NCI-H510A treated with DMSO at 0.1 percent for 48 hours (cell line): Measurements from ENCODE around the gene DGCR6L.
"Not testable (repeated sequence)": the region's sequence is repeated elsewhere in the genome, so short reads cannot be mapped to it uniquely, and the experiment has no call there.

Source experiments
- DNase-seq: peaks from one replicate; lab custom pipeline; 2025; lab: John Stamatoyannopoulos, UW

Gene DGCR6L

GRCh38 chr22:20325996-20326395 lies 6.1 kb upstream of the DGCR6L start:
- DNase-seq = not testable (repeated sequence)

- DNase-seq = no peak
Observed at GRCh38 chr22:20324139-20324516, 4.3 kb upstream of the DGCR6L start.

- DNase-seq = not testable (repeated sequence)
Observed at GRCh38 chr22:20321552-20322211, 1.8 kb upstream of the DGCR6L start.

DNA sequence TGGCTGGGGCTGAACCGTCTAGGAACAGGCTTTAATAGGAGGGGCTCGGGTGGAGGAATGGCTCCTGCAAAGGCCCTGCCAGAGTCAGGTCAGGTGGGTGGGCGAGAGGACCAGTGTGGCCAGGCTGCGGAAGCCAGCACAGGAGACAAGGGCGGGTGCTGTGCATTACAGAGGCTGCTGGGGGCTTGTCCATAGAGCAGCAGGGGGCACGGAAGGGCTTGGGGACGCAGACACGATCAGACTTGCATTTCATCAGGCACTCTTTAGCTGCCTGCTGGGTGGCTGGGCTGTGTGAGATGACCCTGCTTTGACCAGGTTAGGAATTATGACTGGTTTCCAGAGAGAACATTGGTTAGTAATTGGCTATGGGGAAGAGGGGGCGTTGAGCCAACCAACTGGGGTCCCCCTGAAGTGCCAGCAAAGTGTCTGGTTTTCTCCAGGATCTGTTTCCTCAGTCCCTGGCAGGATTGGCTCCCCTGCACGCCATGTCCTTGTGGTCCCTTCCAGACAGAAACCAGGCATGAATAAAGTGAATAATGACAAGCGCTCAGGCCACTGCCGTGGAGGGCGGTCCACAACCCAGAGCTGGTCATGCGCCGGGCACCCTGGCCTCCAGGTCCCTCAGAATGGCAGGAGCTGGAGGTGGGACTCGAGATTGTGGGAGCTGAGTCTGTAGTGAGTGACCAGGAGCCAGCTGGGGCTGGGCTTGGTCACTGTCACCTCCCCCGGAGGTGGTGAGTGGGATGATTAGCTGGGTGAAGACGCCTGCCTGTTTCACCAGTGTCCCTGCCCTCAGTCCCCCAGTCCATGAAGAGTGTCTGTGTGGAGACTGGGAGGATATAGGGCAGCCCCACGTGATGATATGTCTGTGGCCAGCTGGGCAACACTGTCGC lies 1.0 kb upstream of the DGCR6L start:
- DNase-seq = not testable (repeated sequence)

GRCh38 chr22:20319041-20319744 lies 667 bp downstream of the DGCR6L start:
- DNase-seq = no peak

- not testable (repeated sequence) for DNase-seq
Observed at GRCh38 chr22:20318043-20318688, 1.7 kb downstream of the DGCR6L start.

GRCh38 chr22:20317402-20318042 lies 2.3 kb downstream of the DGCR6L start:
- DNase-seq = not testable (repeated sequence)

DNA sequence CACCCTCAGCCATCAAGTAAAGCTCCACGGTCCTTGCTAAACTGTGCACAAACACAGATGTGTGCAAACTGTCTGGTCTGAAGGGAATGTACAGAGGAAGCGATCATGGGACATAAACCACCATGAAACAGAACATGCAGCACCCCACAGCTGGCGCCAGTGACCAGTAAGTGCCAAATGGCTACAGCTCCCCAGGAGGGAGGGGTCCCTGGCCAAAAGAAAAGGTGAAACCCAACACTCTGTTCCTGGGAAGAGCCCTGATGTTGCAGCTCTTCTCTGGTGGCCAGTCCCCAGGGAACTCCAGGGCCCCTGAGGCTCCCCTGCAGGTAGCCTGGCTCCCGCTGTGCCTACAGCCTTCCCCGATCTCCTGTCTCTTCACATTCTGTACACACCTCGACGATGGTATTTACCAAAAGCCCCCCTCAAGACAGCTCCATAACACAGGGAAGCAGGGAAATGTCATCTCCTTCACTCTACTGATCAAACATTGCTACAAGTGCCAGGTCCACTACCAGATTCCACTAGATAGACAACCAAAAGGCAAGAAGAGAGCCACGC lies 2.9 kb downstream of the DGCR6L start:
- no peak for DNase-seq

- DNase-seq = no peak
Observed at GRCh38 chr22:20316217-20316843, 3.5 kb downstream of the DGCR6L start.

- DNase-seq = no peak
Observed at GRCh38 chr22:20315337-20316216, 4.3 kb downstream of the DGCR6L start.

DNA sequence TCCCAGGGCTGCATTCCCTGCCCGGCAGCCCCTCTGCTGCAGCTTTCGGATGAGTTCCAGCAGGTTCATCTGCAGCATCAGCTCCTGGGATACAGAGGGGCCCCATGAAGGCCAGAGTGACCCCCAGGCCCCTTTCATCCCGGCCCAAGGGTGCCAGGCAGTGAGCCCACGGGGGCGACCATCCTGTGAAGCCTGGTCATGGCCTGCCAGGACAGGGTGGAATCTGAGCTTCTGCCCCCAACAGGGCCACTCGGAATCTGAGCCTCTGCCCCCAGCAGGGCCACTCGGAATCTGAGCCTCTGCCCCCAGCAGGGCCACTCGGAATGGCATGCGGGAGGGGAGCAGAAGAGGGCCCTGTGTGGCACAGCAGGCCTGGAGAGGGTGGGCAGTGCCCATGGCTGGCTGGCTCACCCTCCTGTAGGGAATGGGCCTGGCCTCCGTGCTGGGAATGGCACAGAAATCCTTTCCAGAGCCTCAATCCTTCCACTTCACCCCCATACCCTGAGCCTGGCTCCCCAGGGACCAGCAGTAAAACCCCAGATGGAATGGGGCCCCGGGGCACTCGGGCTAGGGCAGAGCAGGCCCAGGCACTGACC lies 5.0 kb downstream of the DGCR6L start:
- DNase-seq = not testable (repeated sequence)

DNA sequence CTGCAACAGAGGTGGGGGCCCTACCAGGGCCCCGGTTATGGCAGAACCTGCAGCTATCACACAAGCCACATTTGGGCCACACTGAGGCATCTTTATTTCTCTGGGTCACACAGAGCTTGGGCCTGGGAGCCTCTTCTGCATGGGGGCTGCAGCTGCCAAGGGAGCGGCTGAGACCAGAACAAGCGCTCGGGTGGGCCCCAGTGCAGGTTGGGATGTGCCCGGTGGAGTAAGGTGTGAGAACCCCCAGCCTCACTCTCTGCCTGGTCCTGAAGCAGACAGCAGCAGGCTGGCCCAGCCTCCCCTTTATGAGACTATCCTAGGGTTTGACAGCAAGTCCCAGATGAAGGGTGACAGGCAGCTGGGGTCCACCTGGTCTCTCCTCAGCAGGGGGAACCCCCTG lies 5.7 kb downstream of the DGCR6L start:
- not testable (repeated sequence) for DNase-seq

- not testable (repeated sequence) for DNase-seq
Observed at GRCh38 chr22:20313306-20314077, 6.4 kb downstream of the DGCR6L start.

- DNase-seq = no peak
Observed at GRCh38 chr22:20312396-20313191, 7.3 kb downstream of the DGCR6L start.

DNA sequence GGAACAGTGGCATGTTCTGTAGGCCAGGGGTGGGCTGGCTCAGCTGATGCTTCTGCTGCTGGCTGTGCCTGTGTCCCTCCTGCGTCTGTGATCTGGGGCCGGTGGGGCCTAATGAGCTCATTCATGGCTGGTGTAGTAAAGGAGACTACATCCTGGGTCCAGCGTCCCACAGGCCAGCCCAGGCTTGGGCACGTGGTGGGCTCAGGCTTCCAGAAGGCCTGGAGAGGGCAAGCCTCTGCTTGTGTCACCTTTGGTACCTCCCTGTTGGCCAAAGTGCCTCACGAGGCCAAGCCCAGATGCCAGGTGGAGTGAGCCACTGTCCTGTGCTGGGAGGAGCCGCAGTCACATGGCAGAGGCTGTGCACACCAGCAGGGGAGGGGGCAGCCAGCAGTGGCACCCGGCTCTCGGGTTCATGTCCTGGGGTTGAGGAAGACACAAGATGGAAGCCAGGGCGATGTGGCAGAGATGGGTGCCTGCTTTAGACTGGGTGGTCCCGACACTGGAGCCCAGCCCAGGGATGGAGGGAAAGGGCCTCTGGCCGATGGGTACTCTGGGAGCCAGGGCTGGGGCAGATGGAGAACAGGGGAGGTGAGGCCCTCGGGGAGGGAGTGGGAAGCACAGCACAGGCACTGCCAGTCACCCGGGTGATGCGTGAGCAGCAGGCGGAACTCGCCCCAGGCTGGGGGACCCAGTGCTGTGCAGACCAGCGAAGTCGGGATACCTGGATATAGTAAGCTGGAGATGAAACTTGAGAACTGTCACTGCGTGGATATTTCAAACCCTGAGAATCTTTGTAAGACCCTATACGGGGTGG lies 8.4 kb downstream of the DGCR6L start:
- not testable (repeated sequence) for DNase-seq

DNA sequence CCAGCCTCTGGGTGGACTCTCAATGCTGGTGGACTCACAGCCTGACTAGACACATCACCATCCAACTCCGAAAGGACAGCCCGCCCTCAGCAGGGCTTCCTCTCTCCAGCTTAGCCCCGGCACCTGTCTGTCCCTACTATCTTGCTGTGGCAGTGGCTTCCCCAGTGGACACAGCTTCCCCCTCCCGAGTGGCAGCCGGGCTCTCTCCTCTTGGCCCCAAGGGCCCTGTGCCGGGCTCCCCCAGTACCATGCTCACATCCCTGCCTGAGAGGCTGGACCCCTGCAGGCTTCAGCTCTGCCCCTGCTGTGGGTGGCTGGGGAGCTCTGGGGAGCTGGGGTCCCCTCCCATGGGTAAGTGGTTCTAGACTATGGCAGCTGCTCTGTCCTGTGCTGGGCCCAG lies 9.1 kb downstream of the DGCR6L start:
- not testable (repeated sequence) for DNase-seq

DNA sequence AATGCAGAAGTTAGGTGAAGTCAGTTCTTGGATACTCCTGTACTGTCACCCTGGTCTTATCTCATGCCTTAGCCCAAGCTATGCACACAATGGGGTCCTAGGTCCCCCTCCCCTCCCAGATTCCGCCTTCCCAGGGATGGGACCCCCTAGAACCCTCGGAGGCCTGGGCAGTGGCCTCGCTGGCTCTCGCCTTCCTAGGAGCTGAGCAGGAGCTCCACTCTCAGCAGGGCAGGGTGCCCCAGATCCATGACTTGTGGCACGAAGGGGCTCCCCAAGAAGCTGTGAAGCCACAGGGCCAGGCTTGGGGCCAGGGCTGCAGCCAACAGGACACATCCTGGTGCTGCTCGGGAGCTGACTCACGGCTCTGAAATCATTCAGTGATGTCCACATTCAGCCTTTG lies 9.7 kb downstream of the DGCR6L start:
- not testable (repeated sequence) for DNase-seq
